DND-41 (cell line): Measurements from ENCODE around the gene POLN.
A peak's percentile ranks its signal among the peaks of the same experiment; 100 is the strongest.

Source experiments
- ATAC-seq: fragments of 200-7000 bp; cut with Tn5 transposase; 3 replicates; pipeline ENCODE4 v1.9.1; 2021; ENCODE audit warnings: low read depth; ENCODE audit not compliant: insufficient read depth
- DNase-seq: peaks from one replicate; pipeline ENCODE4 v3.0.0-alpha.2; 2020
- H2AFZ ChIP-seq: 2 replicates; pipeline ENCODE4 v1.6.0; 2012; ENCODE audit warnings: low read depth, low read length
- H3K27ac ChIP-seq: 2 replicates; pipeline ENCODE4 v1.5.1; 2012; ENCODE audit warnings: low read length, inconsistent platforms
- H3K27me3 ChIP-seq: fragments of 200-600 bp; sonication (generic); 2 replicates; pipeline ENCODE4 v1.6.0; 2012; ENCODE audit warnings: low read length, mild to moderate bottlenecking, inconsistent platforms; ENCODE audit not compliant: insufficient read depth, poor library complexity
- H3K36me3 ChIP-seq: 2 replicates; pipeline ENCODE4 v1.5.1; 2012; ENCODE audit warnings: low read length, inconsistent platforms; ENCODE audit not compliant: insufficient read depth
- H3K4me1 ChIP-seq: 2 replicates; pipeline ENCODE4 v1.5.1; 2012; ENCODE audit warnings: mild to moderate bottlenecking, low read length; ENCODE audit not compliant: insufficient read depth
- H3K4me2 ChIP-seq: 2 replicates; pipeline ENCODE4 v1.6.0; 2012; ENCODE audit warnings: mild to moderate bottlenecking, moderate library complexity, low read length, inconsistent platforms; ENCODE audit not compliant: insufficient read depth
- H3K4me3 ChIP-seq, 2 experiments: fragments of 200-600 bp in 1 of 2; shearing (Covaris generic) in 1 of 2; 2 replicates each; pipeline ENCODE4 v1.5.1; 2012 to 2016; ENCODE audit warnings: inconsistent platforms in 2 of 2, low read length in 2 of 2, mild to moderate bottlenecking in 2 of 2, low read depth in 1 of 2, moderate library complexity in 1 of 2
- H3K79me2 ChIP-seq: 2 replicates; pipeline ENCODE4 v1.6.0; 2012; ENCODE audit warnings: low read length, inconsistent platforms; ENCODE audit not compliant: insufficient read depth
- H3K9ac ChIP-seq: 2 replicates; pipeline ENCODE4 v1.6.0; 2012; ENCODE audit warnings: low read depth, mild to moderate bottlenecking, inconsistent platforms, low read length, moderate library complexity
- H3K9me3 ChIP-seq: 2 replicates; pipeline ENCODE4 v1.5.1; 2012; ENCODE audit warnings: low read length, moderate library complexity, mild to moderate bottlenecking, inconsistent platforms; ENCODE audit not compliant: insufficient read depth, severe bottlenecking
- H4K20me1 ChIP-seq: 2 replicates; pipeline ENCODE4 v1.6.0; 2012; ENCODE audit warnings: low read length; ENCODE audit not compliant: insufficient read depth
- EZH2 ChIP-seq: IDR thresholded peaks from 3 replicates; pipeline ENCODE4 v1.6.1; 2012; ENCODE audit warnings: borderline replicate concordance, low read depth, mild to moderate bottlenecking, moderate library complexity, low read length, inconsistent platforms; ENCODE audit not compliant: severe bottlenecking
- TF ChIP-seq, protein P1 (sequence below): IDR thresholded peaks from 2 replicates; pipeline ENCODE4 v1.5.1; 2012; ENCODE audit warnings: borderline replicate concordance, low read length, moderate library complexity, mild to moderate bottlenecking; ENCODE audit not compliant: poor library complexity, severe bottlenecking; ENCODE audit errors: extremely low read depth

POLN gene

DNA sequence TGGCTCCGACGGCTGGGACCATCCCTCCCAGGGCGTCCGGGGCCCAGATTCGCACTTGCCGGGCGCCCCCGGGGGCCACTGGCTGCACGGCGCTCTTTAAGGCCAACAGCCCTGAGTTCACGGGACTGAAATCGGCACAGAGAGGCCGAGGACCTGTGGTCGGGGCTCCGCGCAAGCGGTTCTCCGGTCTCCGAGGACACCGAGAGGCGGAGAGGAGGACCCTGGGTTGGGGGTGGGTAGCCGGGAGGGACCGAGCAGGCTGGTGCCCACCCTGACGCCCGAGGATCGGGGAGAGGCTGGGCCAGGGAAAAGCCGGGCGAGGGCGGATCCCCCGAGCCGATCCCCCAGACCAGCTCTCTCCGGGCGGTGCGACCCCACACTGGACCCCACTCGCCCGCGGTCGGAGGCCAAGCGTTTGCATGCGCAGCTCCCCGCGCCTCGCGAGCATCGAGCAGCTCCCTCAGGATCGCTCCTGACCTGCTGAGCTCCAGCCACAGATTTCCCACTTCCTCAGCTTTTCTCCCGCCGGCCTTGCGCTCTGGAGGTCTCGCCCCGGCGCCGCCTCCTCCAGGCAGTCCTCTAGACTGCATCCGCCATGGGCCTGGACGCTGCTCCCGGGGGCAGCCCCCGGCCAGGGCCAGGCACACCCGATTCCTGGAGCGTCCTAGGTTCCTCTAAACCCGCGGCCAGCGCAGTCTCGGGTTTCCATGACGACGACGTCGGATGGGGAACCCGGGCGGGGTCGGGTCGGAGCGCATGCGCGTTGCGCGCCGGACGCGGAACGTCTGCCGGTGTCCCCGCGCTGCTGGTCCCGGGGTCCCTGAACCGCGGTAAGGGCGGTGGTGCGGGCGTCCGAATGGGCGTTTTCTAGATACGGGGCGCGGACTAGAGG, 200.4 kb downstream of the POLN start:
- no peak overlapping the region for H3K27ac ChIP-seq
- H3K9ac ChIP-seq: peak overlapping the region; percentile 57
- peak overlapping the region; percentile 79 for H2AFZ ChIP-seq
- ATAC-seq (peak; percentile 78), DNase-seq (peak; percentile 85)
- peak overlapping the region; percentile 50 to 82; a peak in 3 of 4 replicates for H3K4me3 ChIP-seq
- no peaks in the 10 kb centered on the region for H3K27me3 ChIP-seq
- H3K4me1 ChIP-seq: peaks cover 15% of the 10 kb centered on the region
- TF ChIP-seq, protein P1, sequence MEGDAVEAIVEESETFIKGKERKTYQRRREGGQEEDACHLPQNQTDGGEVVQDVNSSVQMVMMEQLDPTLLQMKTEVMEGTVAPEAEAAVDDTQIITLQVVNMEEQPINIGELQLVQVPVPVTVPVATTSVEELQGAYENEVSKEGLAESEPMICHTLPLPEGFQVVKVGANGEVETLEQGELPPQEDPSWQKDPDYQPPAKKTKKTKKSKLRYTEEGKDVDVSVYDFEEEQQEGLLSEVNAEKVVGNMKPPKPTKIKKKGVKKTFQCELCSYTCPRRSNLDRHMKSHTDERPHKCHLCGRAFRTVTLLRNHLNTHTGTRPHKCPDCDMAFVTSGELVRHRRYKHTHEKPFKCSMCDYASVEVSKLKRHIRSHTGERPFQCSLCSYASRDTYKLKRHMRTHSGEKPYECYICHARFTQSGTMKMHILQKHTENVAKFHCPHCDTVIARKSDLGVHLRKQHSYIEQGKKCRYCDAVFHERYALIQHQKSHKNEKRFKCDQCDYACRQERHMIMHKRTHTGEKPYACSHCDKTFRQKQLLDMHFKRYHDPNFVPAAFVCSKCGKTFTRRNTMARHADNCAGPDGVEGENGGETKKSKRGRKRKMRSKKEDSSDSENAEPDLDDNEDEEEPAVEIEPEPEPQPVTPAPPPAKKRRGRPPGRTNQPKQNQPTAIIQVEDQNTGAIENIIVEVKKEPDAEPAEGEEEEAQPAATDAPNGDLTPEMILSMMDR: peak; percentile 22
- no peak for TF ChIP-seq EZH2
- peaks cover 25% of the 10 kb centered on the region for H4K20me1 ChIP-seq
- 0 out of 2 replicates have a peak, but pooled peaks cover 2% of the 10 kb centered on the region for H3K79me2 ChIP-seq
- H3K4me2 ChIP-seq: peak overlapping the region; percentile 68
- no peaks in the 10 kb centered on the region for H3K9me3 ChIP-seq
- no peaks in the 10 kb centered on the region for H3K36me3 ChIP-seq

GRCh38 chr4:2040391-2041238, 201.3 kb downstream of the POLN start:
- Histone ChIP-seq H3K4me2 (no peak overlapping the region), H3K36me3 (no peaks in the 10 kb centered on the region), H3K9me3 (no peaks in the 10 kb centered on the region), H3K27ac (no peak overlapping the region), H3K4me1 (peaks cover 15% of the 10 kb centered on the region), H3K4me3 (no peak overlapping the region), H2AFZ (no peak overlapping the region), H4K20me1 (peaks cover 23% of the 10 kb centered on the region), H3K27me3 (no peaks in the 10 kb centered on the region), H3K79me2 (0 out of 2 replicates have a peak, but pooled peaks cover 2% of the 10 kb centered on the region), H3K9ac (no peak overlapping the region)
- TF ChIP-seq, protein P1: no peak
- no peak for TF ChIP-seq EZH2
- ATAC-seq: no peak
- DNase-seq: no peak

- peaks cover 6% of the 10 kb centered on the region for H3K4me1 ChIP-seq
- H3K36me3 ChIP-seq: no peaks in the 10 kb centered on the region
- H2AFZ ChIP-seq: no peak overlapping the region
- no peaks in the 10 kb centered on the region for H4K20me1 ChIP-seq
- TF ChIP-seq, protein P1: no peak
- no peak for TF ChIP-seq EZH2
- no peak overlapping the region for H3K9ac ChIP-seq
- H3K79me2 ChIP-seq: no peaks in the 10 kb centered on the region
- H3K4me3 ChIP-seq: no peak overlapping the region
- no peaks in the 10 kb centered on the region for H3K9me3 ChIP-seq
- H3K27ac ChIP-seq: no peak overlapping the region
- DNase-seq (no peak), ATAC-seq (no peak)
- H3K27me3 ChIP-seq: peaks cover 8% of the 10 kb centered on the region
- no peak overlapping the region for H3K4me2 ChIP-seq
These were observed 205.1 kb downstream of the POLN start for GRCh38 chr4:2036866-2037265.
